Stimulated activated CD8-positive, alpha-beta memory T cell treated with anti-CD3 and anti-CD28 coated beads, Interleukin-7, amount 100 ng/mL, for 4 hours (primary cell): Measurements from ENCODE around the gene RNF40.
"Not testable (repeated sequence)": the region's sequence is repeated elsewhere in the genome, so short reads cannot be mapped to it uniquely, and the experiment has no call there.

Experiments used
- DNase-seq, 2 donors: peaks; one replicate each; pipeline ENCODE4 v3.0.0-alpha.2; 2020; ENCODE audit warnings: low read depth in 2 of 2

The RNF40 gene

DNA sequence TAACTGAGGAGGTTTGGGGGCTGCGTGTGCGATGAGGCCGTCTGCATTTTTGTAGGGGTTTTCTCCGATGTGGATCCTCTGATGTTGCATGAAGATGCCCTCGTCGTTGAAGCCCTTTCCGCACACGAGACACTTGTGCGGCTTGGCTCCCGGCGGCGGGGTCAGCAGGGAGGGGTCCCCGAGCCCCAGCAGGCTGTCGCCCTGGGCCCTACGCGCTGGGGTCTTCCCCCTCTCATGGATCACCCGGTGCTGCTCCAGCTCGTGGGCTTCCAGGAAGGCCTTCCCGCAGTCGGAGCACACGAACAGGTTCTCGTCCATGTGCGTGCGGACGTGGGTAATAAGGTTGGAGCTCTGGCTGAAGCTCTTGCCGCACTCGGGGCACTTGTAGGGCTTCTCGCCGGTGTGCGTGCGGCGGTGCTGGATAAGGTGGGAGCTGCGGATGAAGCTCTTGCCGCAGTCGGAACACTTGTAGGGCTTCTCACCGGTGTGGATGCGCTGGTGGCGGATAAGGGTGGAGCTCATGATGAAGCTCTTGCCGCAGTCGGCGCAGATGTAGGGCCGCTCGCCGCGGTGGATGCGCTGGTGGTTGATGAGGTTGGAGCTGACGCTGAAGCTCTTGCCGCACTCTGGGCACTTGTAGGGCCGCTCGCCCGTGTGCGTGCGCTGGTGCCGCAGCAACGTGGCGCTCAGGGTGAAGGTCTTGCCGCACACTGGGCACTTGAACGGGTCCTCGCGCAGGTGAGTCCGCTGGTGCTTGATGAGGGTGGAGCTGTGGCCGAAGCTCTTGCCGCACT is 20.6 kb downstream of the RNF40 start:
- no peak for DNase-seq

DNA sequence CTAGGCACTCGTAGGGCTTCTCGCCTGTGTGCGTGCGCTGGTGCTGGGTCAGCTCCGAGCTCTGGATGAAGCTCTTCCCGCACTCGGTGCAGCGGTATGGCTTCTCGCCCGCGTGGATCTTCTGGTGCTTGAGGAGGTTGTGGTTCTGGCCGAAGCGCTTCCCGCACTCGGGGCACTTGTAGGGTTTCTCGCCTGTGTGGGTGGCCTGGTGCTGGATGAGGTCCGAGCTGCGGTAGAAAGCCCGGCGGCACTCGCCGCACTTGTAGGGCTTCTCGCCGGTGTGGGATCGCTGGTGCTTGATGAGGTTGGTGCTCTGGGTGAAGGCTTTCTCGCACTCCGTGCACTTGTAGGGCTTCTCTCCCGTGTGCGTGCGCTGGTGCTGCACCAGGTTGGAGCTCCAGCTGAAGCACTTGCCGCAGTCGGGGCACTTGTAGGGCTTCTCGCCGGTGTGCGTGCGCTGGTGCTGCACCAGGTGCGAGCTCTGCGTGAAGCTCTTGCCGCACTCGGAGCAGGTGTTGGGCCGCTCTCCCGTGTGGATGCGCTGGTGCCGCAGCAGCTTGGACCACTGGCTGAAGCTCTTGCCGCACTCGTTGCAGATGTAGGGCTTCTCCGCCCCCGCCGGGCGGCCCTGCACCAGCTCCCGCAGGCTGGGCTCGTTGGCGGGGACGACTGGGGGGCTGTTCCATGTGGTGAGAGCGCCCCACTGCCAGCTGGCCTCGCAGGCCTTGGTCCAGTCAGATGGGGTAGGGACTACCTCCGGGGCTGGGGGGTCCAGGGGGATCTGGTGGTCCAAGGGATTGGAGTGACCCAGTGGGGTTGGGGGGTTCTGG is 21.4 kb downstream of the RNF40 start:
- no peak for DNase-seq

DNA sequence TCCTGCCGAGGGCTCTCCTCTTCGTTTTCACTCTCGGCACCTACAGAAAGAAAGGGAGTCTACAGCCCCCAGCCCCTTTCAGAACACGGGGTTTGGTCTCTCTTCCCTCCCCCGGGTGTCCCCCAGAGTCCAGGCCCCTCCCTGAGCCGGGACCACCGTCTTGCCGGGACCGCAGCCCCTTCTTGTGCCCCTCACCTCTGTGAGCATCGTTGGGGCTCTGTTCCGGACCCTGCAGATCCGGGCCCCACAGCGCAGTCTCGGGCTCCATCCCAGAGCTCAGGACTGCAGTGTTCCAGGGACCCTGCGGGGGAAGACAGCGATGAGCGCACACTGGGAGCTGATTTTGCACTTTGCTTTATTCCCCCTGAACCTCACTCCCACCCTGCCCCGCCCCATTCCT is 22.1 kb downstream of the RNF40 start:
- DNase-seq, result no peak

DNA sequence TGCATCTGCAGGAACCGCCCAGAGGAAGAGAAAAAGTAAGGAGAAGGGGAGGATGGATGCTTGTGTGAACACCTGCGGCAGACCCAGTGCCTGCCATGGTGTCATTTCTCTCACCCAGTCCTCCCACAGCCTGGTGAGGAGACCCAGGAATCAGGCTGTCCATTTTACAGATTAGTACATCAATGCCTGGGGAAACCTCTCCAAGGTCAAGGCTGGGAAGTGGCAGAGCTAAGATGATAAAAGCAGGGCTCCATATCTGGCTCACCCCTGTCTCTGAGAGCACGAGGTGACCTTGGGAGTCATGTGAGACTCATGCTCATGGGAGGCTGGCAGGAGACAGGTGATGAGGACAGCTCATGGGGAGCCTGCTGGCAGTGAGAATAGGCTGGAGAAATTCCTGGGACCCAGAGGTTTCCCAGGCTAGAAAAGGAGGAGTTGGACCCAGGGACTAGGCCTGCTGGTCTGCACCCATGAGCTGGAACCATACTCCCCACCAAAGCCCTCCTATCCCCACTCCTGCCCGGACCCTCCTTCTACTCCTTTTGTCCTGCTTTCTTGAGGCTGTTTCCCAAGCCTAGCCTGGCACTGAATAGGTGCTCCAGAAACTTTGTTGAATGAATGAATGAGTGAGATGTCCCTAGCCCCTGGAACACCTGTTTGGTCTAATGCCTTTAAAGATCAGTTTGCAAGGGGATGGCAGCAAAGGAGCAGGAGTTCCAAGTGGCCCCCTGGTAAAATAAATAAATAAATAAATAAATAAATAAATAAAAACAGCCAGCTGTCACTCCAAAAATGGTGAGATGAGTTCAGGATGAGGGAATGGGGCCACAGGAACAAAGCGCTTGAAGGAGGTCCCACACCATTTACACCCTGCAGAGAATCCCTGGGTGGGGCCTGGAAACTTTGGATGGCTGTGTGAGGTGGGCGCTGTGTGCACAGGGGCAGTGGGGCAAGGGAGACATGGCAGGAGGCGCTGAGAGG is 23.3 kb downstream of the RNF40 start:
- no peak for DNase-seq

DNA sequence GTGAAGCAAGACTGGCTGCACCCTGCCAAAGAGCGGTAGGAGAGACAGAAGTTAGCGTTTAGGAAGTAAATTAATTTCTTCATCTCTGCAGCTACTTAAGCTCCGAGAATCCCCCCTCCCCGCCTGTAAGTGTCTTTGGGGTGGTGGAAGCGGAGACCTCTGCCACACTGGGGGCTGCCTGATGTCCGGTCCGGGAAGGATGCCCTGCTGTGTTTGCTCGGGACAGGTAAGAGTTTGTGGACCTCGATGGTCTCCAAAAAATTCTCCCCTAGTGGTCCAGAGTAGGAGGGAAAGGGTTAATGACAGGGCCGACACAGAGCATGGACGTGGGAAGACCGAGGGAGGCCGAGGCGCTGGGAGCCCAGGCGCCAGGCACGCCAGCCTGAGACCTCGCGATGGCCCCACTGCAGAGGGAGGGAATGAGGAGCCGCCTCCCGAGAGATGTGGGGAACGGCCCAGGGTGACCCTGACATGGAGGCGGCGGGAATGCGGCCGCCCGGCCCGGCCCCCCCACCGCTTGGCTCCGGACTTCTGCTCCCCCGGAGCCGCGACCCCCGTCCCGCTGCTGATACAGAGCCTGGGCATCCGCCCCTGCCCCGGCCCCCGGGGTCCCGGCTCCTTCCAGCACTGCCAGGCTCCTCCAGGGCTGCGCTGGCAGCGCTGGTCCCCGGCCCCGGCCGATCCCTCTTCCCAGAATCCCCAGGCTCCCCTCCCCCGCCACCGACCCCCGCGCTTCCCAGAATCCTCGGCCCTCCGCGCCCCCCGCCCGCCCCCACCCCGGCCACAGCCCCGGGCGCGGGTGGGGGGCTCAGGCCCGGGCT is 24.2 kb downstream of the RNF40 start:
- no peak for DNase-seq

DNA sequence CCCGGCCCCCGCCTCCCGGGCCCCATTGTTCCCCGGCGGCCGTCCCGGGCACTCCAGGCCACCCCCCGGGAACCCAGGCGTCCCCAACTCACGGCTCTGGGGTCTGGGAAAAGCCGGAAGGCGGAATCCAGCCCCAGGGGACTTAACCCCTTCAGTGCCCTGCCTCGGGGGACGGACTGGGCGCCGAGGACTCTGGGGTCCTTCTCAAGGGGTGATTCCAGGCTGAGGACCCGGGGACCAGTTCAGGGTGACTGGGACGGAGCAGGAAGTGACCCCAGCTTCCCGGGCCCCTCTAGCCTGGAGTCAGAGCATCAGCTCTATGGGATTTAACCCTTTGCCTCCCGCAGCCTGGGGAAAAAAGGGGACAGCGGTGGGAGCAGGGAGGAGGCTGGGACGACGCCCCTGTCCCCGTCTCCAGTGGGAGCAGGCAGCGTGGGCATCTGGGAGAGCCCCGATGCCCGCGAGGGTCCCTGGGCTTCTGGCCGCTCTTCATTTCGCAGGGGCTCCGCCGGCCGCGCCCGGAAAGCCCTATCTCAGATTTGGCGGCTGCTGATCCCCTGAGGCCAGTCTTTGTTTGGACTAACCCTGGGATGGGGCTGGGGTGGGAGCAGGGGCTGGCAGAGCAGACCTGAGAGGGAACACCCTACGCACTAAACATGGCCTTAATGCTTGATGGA is 25.0 kb downstream of the RNF40 start, which contains the start of gene ZNF629:
Gene ZNF629, minus strand, starts transcription at position 270 of the 677 bp plus-strand sequence. CDS start 2,723 bp downstream, outside the sequence.
- no peak for DNase-seq

DNA sequence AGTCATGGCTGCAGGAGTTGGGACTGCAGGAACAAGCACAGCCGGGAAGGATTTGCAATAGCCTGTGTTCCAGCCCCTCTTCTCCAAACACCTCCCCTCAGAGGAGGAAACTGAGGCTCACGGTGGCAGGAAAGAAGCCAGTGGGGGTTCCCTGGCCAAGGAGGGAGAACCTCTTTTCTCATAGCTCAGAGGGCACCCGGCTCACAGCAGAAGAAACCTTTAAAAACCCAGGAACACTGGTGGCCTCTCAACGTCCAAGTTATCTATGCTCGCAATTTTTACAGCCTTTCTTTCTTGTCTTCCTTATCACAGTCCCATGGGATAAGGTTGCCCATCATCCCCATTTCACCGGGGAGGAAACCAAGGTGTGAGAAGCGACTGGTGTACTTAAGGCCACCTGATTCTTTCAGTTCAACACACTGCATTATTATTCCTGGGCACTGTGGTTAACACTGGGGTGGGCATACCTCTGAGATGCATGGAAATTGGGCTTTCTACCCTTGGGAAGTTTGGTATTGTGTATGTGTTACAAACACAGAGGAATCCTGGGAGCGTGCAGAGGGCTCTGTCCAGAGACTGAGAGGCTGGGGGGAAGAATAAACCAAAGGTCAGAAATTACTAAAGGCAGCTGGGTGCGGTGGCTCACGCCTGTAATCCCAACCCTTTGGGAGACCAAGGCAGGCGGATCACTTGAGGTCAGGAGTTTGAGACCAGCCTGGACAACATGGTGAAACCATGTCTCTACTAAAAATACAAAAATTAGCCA is 25.7 kb downstream of the RNF40 start:
- no peak for DNase-seq

DNA sequence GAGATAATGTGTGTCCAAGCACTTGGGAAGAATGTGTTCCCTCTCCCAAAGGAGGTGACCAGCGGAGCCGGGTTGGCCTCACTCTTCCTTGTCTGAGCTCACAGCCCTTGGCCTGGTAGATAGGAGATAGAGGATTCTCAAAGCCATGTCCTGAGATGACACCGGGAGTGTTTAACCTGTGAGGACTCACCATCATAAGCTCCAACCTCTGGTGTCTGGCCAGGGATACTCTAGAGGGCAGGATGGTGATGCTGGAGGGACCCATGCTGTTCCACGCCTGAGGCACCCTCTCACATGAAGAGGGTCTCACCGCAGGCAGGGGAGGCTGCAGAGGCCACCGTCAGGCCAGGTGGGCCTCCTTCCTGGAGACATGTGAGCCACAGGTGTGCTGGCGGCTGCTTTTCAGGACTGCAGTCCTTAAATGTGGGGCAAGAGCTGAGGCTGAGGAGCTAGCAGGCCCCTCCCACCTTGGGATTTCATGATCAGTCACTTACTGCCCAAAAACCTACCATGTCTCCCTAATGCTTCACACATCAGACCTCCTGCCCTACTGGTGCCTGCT is 31.5 kb downstream of the RNF40 start:
- no peak for DNase-seq

DNA sequence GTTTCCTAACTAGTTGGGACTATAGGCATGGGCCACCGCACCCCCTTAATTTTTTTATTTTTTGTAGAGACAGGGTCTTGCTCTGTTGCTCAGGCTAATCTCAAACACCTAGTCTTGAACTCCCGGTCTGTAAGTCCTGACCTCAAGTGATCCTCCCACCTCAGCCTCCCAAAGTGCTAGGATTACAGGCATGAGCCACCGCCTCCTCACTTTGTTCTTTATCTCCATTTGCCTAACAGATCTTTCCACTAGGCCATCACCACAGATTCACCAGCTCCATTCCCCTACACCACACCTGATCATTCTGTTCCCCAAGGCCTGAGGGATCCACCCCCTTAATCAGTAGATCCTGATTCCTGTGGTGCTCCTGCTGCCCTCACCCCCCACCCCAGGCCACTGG is 32.5 kb downstream of the RNF40 start:
- DNase-seq, result no peak

DNA sequence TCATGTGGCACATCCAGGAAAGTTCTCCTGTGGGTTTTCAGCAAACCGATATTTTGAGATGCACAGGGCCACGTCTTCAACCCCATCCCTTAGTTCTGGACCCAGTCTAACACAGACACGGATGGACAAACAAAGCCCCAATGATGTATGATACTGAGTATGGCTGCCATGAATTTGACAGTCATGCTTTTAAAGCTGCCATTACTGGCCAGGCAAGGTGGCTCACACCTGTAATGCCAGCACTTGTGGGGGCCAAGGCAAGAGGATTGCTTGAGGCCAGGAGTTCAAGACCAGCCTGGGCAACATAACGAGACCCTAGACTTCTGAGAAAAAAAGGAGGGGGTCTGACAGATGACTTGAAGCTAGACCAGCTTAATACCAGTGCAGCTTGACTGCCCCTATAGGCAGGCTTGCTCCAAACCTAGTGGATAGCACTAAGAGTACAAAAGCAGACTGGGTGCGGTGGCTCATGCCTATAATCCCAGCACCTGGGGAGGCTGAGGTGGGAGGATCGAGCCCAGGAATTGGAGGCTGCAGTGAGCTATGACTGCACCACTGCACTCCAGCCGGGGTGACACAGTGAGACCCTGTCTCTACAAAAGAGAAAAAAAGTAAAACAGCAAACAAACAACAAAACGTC is 35.7 kb downstream of the RNF40 start:
- no peak for DNase-seq

DNA sequence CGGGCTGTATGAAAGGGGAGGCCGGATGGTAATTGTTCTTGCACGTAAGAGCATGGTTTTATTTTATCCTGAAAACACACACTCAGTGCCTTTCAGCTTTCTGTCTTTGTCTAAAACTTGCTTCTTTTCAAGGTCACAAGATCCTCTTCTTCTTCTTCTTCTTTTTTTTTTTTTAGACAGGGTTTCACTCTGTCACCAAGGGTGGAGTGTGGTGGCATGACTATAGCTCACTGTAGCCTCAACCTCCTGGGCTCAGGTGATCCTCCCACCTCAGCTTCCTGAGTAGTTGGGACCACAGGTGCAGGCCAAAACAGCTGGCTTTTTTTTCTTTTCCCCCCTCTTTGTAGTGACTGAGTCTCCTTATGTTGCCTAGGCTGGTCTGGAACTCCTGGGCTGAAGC is 40.8 kb downstream of the RNF40 start:
- no peak for DNase-seq

DNA sequence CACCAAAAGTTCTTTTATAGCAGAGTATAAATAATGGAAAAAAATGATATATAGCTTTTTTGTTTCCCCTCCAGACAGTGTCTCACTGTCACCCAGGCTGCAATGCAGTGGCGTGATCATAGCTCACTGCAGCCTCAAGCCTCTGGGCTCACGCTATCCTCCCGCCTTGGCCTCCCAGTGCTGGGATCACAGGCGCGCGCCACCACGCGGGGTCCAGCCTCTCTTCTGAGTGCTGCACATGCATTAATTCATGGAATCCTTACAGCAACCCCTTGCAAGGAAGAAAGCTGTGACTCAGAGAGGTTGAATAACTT is 42.9 kb downstream of the RNF40 start:
- DNase-seq, result no peak

DNA sequence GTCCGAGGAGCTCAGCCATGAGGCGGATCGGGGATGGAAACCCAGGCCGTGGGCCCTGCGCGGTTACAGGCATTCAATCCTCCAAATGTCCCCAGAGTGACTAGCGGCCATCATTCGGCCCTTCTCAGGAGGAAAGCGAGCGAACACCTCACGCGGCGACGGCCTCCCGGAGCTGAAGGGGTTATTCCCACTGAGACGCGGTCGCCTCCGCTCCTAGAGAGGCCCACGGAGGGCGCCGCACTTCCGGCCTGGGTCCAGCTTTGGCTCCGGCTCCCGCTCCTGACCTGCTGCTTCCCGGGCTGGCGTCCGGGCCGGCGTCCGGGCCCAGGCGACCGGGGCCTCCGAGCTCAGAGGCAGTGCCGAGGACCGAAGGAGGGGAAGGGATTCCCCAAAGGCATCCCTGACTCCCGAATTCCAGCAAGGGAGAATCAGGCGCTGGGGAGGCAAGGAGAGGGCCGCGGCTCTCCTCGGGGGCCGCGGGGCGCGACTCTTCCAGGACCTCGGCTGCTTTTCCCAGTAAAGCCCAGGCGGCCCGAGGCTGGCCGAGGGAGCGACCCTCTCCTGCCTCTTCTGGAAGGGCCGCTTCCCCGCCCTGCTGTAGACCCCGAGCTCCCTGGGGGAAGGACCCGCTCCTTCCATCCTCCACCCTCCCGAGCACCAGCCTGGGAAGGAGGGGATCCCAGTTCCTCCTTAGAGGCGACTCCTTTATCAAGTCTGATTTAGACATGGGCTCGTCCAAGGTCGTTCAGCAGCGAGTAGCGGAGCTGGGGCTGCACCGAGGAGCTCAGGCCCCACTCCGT is 43.4 kb downstream of the RNF40 start:
- peak in 1 of 2 donors; percentile 48 for DNase-seq

DNA sequence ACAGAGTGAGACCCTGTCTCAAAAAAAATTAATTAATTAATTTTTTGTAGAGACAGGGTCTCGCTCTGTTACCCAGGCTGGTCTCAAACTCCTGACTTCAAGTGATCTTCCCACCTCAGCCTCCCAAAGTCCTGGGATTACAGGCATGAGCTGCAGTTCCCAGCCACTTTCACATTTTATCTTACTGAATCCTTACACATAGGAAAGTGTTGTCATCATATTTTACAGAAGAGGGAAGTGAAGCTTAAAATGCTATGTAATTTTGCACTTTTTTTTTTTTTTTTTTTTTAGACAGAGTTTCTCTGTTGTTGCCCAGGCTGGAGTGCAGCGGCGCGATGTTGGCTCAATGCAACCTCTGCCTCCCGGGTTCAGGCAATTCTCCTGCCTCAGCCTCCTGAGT is 46.0 kb downstream of the RNF40 start:
- DNase-seq, result no peak

DNA sequence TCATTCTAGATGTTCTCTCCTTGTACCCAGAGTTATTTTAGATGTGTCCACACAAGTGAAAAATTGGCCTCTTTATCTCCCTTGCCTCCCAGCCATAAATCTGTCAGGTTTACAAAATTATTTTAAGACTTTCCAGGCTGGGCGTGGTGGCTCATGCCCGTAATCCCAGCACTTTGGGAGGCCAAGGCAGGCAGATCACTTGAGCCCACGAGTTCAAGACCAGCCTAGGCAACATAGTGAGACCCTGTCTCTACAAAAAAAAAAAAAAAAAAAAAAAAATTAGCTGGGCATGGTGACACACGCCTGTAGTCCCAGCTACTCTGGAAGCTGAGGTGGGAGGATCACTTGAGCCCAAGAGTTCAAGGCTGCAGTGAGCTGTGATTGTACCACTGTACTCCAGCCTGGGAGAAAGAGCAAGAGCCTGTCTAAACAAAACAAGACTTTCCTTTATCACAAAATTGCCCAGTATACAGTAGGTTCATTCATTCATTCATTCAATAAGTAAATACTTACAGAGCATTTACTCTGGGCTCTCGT is 46.8 kb downstream of the RNF40 start:
- not testable (repeated sequence) for DNase-seq

DNA sequence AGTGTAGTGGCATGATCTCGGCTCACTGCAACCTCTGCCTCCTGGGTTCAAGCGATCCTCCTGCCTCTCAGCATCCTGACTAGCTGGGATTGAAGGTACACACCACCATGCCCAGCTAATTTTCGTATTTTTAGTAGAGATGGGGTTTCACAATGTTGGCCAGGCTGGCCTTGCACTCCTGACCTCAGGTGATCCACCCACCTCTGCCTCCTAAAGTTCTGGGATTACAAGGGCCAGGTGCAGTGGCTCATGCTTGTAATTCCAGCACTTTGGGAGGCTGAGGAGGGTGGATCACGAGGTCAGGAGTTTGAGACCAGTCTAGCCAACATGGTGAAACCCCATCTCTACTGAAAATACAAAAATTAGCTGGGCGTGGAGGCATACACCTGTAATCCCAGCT is 47.6 kb downstream of the RNF40 start:
- not testable (repeated sequence) for DNase-seq

DNA sequence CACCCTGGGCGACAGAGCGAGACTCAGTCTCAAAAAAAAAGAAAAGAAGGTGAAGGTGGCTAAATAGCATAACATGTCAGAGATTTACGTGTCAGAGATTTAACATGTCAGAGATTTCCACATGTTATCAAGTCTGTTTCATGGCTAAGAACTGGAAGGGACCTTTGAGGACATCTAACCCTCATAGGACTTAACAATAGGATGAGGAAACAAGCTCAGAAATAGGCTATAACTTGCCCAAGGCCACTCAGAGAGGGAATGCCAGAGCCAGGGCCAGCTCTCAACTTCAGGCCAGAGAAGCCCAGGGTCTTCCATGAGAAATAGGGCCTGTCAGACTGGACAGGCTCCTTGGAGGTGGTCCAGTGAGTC is 51.7 kb downstream of the RNF40 start:
- DNase-seq, result no peak

DNA sequence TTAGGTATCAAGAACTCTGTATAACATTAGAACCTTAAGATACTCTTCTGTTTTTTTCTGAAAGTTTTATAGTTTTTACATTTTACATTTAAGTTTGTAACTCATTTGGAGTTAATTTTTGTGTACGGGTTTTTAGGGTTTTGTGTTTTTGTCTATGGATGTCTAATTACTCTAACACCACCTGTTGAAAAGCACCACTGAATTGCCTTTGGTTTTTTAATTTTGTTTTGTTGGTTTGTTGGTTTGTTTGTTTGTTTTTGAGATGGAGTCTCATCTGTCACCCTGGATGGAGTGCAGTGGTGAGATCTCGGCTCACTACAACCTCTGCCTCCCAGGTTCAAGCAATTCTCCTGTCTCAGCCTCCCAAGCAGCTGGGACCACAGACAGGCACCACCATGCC is 54.6 kb downstream of the RNF40 start:
- no peak for DNase-seq
